Activated T-helper 1 cell treated with anti-CD3 and anti-CD28 coated beads, Interleukin-12 subunit alpha, Interleukin-12 subunit beta, Interleukin-2, Interleukin-4 antibody, amounts not matched to agents 30 ng/mL and 10 ng/mL and 1 ng/mL, durations not matched to agents 14 hours and 24 hours and 36 hours (primary cell): ENCODE measurements around the gene CCND3. TPM values are rescaled to one million over a fixed set of nuclear protein-coding genes. Genes with fewer than 3 reads are reported as not detected.
"Not testable (repeated sequence)": the region's sequence is repeated elsewhere in the genome, so short reads cannot be mapped to it uniquely, and the experiment has no call there.

Experiments used
- DNase-seq: peaks from one replicate; pipeline ENCODE4 v3.0.0; 2021; ENCODE audit warnings: low spot score
- H3K27ac Mint-ChIP-seq: one replicate; pipeline ENCODE4 v1.8.0; 2021; ENCODE audit warnings: mild to moderate bottlenecking, mixed read lengths
- H3K27me3 Mint-ChIP-seq: one replicate; pipeline ENCODE4 v1.8.0; 2022; ENCODE audit warnings: mild to moderate bottlenecking, moderate library complexity, mixed read lengths; ENCODE audit not compliant: insufficient read depth
- H3K36me3 Mint-ChIP-seq: one replicate; pipeline ENCODE4 v1.8.0; 2021; ENCODE audit warnings: low read depth, mixed read lengths
- H3K4me1 Mint-ChIP-seq: one replicate; pipeline ENCODE4 v1.8.0; 2021; ENCODE audit warnings: low read depth, mixed read lengths
- H3K4me3 Mint-ChIP-seq: one replicate; pipeline ENCODE4 v1.8.0; 2021; ENCODE audit warnings: mild to moderate bottlenecking, moderate library complexity, mixed read lengths
- H3K9me3 Mint-ChIP-seq: one replicate; pipeline ENCODE4 v1.8.0; 2021; ENCODE audit warnings: mixed read lengths
- intact Hi-C: fragments of 100-400 bp; cut with micrococcal nuclease; formaldehyde crosslinking; loops from one replicate; pipeline ENCODE4 v1.15.1; 2024
- total RNA-seq: library from RNA; stranded (reverse); gene quantifications from 2 replicates; pipeline ENCODE4 v1.2.3, GENCODE V29; 2022

The CCND3 gene
- total RNA-seq, 1 donor from 2014 or later, result 351 TPM

DNA sequence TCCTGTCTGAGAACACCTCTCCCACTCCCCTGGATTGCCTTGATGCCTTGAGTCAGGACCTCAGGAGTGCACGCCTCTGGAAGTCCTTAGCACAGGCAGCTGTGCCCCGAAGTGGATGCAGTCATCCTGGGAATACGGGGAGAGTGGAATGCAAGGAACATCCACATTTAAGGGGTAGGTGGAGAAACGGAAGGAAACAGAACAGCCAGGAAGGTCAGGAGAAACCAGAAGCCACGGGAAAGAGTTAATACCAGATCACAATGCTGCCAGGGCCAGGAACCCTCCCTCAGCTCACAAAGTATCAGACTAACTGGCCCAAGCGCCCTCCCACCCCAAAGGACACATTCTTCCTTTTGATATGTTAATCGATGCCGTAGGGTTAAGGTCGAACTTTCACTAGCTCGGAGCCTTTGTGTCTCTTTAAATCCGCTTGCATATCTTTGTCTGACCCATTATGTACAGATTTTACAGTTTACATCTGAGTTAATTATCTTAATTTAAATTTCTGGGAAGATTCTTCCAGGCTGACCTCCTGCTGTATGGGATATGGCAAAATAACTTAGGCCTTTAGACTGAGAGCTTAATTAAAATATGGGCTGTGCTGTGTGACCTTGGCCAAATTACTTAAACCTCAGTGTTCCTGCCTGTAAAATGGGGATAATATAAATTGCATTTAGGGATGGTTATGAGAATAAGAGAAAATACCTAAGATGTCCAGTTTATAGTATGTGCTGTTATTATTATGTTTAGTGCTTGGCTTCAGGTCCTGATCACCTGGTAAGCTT lies 24.0 kb upstream of the CCND3 start:
- intact Hi-C loops, result no loop called here
- Mint-ChIP-seq H3K4me3 (no peak overlapping the region), H3K36me3 (peaks cover 12% of the 10 kb centered on the region), H3K9me3 (no peaks in the 10 kb centered on the region), H3K27me3 (no peaks in the 10 kb centered on the region), H3K4me1 (peaks cover 51% of the 10 kb centered on the region), H3K27ac (no peak overlapping the region)
- DNase-seq, result no peak

DNA sequence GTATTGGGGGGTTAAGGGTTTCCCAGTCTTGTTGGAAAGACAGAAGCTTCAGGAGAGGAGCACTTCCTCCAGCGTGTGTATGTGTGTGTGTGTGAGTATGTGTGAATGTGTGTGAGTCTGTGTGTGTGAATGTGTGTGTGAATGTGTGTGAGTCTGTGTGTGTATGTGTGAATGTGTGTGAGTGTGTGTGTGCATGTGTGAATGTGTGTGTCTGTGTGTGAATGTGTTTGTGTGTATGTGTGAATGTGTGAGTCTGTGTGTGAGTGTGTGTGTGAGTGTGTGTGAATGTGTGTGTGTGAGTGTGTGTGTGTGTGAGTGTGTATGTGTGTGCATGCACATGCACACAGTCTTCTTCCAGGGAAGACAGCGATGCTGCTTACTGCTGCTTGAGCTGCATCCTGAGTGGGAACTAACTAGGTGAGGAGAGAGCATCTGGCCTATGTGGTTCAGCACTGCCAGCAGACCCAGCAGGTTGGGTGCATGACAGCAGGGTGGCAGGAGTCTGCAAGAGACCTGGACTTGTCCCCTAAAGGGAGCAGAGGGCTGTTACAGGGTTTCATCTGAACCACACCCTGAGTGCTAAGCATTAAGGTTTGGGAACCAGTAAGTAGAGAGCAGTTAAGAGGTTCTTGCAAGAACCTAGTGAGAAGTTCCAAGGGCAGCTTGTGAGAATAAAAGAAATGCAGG lies 22.7 kb upstream of the CCND3 start:
- H3K36me3 Mint-ChIP-seq, result peaks cover 11% of the 10 kb centered on the region
- no peaks in the 10 kb centered on the region for H3K27me3 Mint-ChIP-seq
- H3K9me3 Mint-ChIP-seq, result no peaks in the 10 kb centered on the region
- no peak overlapping the region for H3K4me3 Mint-ChIP-seq
- DNase-seq, result no peak
- intact Hi-C loops, result no loop called here
- H3K27ac Mint-ChIP-seq, result peak overlapping the region; percentile 1
- H3K4me1 Mint-ChIP-seq, result peaks cover 46% of the 10 kb centered on the region

DNA sequence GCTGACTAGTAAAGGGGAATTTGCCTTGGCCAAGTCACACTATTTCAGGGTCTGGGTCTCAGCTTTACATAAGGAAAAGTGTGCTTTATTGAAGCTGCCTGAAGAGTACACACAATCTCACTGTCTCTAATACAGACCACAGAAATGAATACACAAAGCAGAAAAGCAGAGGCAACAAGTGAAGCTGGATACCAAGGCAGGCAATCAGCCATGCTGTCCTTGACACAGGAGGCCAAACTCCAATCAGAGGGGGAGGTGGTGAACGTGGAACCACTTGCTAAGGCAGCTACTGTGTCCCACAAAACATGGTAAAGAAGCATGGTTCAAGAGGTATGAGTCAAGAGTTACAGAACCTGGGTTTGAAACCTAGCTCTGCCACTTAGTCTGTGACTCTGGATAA lies 21.8 kb upstream of the CCND3 start:
- Mint-ChIP-seq H3K4me3 (no peak overlapping the region), H3K27ac (no peak overlapping the region), H3K27me3 (no peaks in the 10 kb centered on the region), H3K9me3 (peaks cover 9% of the 10 kb centered on the region), H3K4me1 (peaks cover 55% of the 10 kb centered on the region), H3K36me3 (peaks cover 15% of the 10 kb centered on the region)
- DNase-seq, result no peak
- intact Hi-C loops, result no loop called here

DNA sequence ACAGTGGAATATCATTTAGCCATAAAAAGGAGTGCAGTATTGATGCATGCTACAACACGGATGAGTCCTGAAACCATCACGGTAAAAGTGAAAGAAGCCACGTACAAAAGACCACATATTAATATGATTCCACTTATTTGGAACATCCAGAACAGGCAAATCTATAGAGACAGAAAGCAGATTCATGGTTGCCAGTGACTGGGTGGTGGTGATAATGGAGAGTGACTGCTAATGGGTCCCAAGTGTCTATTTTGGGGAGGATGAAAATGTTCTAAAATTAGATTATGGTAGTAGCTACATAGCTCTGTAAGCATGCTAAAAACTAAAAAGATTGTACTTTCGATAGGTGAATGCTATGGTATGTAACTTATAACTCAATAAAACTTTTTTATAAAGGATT lies 18.4 kb upstream of the CCND3 start:
- Mint-ChIP-seq H3K27me3 (no peaks in the 10 kb centered on the region), H3K4me3 (peak overlapping the region; percentile 4), H3K4me1 (peaks cover 39% of the 10 kb centered on the region), H3K27ac (no peak overlapping the region), H3K9me3 (peaks cover 9% of the 10 kb centered on the region), H3K36me3 (peaks cover 16% of the 10 kb centered on the region)
- DNase-seq, result no peak
- intact Hi-C loops, result no loop called here

DNA sequence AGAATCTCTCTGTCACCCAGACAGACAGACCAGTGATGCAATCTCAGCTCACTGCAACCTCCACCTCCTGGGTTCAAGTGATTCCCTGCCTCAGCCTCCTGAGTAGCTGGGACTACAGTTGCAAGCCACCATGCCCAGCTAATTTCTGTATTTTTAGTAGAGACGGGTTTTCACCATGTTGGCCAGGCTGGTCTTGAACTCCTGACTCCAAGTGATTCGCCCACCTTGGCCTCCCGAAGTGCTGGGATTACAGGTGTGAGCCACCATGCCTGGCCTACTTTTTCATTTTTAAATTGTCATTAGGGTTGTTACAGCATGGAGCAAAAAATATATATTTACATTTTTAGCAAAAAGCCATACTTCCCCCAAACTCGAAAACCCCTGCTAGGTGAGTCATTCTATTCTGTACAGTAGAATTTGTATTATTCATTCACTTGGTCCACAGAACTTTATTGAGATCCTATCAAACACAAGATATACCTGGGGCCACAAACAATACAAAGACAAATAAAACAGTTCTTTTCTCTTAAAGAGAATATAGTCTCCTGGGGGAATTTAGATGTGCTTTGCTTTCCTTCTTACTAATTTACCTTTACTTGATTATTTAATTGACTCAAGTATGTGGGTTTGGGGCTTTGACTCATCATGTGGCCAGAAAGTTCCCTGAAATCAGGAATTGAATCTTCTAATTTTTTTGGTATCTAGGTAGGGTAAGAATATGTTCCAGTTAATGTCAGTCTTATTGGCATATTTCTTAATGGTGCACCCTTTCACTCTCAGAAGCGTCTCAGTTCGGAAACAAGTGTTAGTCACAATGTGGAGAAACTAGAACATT lies 16.6 kb upstream of the CCND3 start:
- Mint-ChIP-seq H3K4me3 (peak overlapping the region; percentile 29), H3K9me3 (peaks cover 9% of the 10 kb centered on the region), H3K4me1 (peaks cover 26% of the 10 kb centered on the region), H3K36me3 (peaks cover 13% of the 10 kb centered on the region), H3K27ac (peak overlapping the region; percentile 88), H3K27me3 (no peaks in the 10 kb centered on the region)
- DNase-seq, result no peak
- intact Hi-C loops, result loop anchor here (1.0 to 2.0 kb wide), 8 partner anchors 12 to 86 kb away; no protein-coding TSS in a partner anchor

DNA sequence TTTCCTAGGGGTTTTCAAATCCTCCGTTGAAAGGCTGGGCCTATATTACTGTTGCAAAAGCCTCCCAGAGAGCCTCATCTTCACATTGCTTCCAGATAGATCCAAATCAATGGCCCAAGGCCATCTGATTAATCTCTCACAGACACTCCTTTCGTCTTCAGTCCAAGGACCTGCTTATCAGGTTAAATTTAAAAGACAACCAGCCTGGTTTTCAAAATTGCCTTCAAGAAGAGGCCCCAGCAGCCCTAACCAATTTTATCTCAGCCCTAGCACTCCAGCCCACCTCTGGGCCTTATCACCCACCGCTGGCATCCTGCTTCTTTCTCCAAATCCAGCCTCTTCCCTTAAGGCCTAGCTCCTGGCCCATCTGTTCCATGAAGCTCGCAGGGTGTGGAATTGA lies 15.5 kb upstream of the CCND3 start:
- Mint-ChIP-seq H3K36me3 (peaks cover 12% of the 10 kb centered on the region), H3K27me3 (no peaks in the 10 kb centered on the region), H3K4me3 (no peak overlapping the region), H3K4me1 (peaks cover 21% of the 10 kb centered on the region), H3K27ac (peak overlapping the region; percentile 2), H3K9me3 (peaks cover 9% of the 10 kb centered on the region)
- intact Hi-C loops, result no loop called here
- no peak for DNase-seq

DNA sequence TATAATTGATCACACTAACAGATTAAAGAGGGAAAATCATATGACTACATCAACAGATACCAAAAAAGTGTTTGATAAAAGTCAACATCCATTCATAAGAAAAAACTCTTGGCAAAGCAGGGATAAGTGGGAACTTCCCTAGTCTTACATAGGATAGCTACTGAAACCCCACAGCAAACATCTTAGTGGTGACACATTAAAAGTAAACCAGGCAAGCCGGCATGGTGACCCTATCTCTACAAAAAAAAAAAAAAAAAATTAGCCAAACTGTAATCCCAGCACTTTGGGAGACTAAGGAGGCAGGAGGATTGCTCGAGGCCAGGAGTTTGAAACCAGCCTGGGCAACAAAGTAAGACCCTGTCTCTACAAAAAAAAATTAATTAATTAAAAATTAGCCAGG lies 13.8 kb upstream of the CCND3 start:
- Mint-ChIP-seq H3K27ac (no peak overlapping the region), H3K4me1 (peaks cover 15% of the 10 kb centered on the region), H3K4me3 (no peak overlapping the region), H3K9me3 (peaks cover 9% of the 10 kb centered on the region), H3K36me3 (peaks cover 10% of the 10 kb centered on the region), H3K27me3 (no peaks in the 10 kb centered on the region)
- intact Hi-C loops, result no loop called here
- no peak for DNase-seq

DNA sequence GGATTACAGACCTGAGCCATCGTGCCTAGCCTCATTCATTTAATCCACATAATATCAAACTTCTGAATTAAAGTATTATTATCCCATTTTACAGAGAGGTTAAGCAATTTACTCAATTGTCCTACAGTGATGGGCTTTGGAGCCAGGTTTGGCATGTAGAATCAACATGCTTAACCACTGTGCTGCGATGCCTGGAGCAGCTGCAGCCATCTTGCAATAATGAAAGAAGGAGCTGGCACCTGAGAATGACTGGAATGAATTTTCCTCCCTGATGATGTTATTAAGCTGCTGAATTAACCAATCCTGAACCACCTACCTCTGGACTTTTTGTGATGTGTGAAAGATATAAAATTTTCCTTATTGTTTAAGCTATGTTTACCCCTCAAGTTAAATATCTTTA lies 13.1 kb upstream of the CCND3 start:
- Mint-ChIP-seq H3K9me3 (peaks cover 9% of the 10 kb centered on the region), H3K4me1 (peaks cover 15% of the 10 kb centered on the region), H3K4me3 (no peak overlapping the region), H3K27ac (no peak overlapping the region), H3K36me3 (peaks cover 12% of the 10 kb centered on the region), H3K27me3 (no peaks in the 10 kb centered on the region)
- intact Hi-C loops, result no loop called here
- DNase-seq, result no peak

DNA sequence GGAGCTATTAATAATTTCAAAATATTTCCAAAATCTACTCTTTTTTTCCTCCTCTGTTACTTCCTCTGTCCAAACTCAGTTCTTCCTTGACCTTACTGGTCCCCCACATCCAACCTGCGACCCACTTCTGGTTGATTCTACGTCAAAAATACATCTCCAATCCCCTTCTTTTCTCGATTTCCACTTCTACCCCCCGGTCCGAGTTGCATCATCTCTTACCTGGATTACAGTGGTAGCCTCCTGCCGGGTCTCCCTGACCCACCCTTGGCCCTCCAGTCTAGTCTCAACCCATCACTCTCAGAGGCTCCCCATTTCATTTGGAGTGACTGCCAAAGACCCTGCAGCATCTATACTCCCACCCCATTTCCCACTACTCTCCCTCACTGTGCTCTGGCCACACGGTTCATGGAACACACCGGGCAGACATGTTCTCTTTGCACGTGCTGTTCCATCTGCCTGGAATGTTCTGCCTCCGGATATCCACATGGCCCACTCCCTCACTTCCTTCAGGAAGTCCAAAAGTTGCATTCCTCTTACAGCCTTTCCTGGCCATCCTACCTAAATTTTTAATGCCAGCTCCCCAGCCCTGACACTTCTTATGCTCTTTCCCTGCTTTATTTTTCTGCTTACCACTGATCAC lies 6.1 kb upstream of the CCND3 start:
- peaks cover 7% of the 10 kb centered on the region for H3K36me3 Mint-ChIP-seq
- peak overlapping the region; percentile 13 for H3K27ac Mint-ChIP-seq
- no peaks in the 10 kb centered on the region for H3K9me3 Mint-ChIP-seq
- no peak overlapping the region for H3K4me3 Mint-ChIP-seq
- intact Hi-C loops, result no loop called here
- peaks cover 11% of the 10 kb centered on the region for H3K4me1 Mint-ChIP-seq
- H3K27me3 Mint-ChIP-seq, result no peaks in the 10 kb centered on the region
- DNase-seq, result no peak

DNA sequence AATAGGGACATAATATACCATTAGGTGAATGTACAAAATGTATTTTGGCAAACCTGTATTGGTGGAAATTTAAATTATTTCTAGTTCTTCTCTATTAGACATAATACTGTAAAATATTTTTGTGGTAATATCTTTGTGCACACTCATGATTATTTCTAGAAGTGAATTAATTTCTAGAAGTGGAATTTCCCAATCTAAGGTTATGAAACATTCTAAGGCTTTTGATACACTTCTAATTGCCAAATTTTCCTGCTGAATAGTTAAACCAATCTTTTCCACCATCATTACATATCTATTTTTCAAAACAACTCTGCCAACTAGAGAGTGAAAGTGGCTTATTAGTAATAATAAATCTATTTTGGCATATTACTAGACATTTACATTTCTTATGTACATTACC lies 1.8 kb upstream of the CCND3 start:
- Mint-ChIP-seq H3K9me3 (no peaks in the 10 kb centered on the region), H3K27me3 (no peaks in the 10 kb centered on the region), H3K4me3 (no peak overlapping the region), H3K27ac (no peak overlapping the region), H3K36me3 (peaks cover 15% of the 10 kb centered on the region), H3K4me1 (peaks cover 34% of the 10 kb centered on the region)
- intact Hi-C loops, result loop anchor here (5.0 kb wide), 1 partner anchor 871 kb away; the partner anchor contains the start of genes NFYA and OARD1
- DNase-seq, result no peak

DNA sequence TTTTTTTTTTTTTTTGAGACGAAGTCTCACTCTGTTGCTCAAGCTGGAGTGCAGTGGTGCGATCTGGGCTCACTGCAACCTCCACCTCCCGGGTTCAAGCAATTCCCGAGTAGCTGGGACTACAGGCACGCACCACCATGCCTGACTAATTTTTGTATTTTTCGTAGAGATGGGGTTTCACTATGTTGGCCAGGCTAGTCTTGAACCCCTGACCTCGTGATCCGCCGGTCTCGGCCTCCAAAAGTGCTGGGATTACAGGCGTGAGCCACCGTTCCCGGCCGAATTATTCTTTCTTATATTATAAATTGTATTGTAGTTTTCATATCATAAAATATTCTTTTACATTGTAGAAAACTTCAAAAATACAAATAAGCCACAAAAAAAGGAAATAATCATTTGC lies 1.3 kb upstream of the CCND3 start:
- Mint-ChIP-seq H3K4me1 (peaks cover 37% of the 10 kb centered on the region), H3K36me3 (peaks cover 19% of the 10 kb centered on the region), H3K27ac (peak overlapping the region; percentile 90)
- not testable (repeated sequence) for H3K27me3 Mint-ChIP-seq, H3K4me3 Mint-ChIP-seq, H3K9me3 Mint-ChIP-seq, DNase-seq
- intact Hi-C loops, result loop anchor here (1.0 to 5.0 kb wide), 3 partner anchors 15 to 871 kb away; partner anchors contain the start of genes NFYA and OARD1

DNA sequence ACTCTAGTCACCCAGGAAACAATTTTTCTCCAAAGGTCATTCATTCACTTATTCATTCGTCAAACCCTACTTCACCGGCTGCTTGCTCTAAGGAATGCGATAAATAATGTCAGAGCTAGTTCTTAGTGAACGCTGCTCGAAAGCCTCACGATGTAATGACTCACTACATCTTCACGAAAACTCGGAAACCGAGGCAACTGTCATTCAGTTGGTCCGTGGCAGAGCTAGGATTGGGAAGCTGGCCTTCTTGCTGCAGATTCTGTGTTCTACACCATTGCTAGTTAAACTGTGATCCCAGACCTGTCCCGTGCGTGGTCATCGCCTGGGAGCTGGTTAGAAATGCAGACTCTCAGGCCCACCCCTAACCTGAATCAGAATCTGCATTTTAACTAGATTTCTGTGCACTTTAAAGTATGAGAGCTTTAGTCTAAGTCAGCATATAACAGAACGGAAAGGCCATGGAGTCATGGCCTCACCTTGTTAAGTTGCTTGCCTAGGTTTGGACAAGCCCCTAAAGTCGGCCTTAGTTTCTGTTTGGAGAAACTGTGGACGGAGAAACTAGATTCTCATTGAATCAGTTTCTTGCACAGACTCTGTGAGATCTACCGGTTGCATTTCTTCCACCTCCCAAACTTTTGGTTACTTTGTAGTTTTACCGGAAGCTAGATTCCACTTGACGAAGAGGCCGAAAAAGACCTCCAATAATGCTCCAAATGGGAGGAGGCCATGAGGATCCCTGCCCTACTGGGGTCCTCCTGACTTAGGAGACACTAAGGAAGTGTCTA lies 651 bp upstream of the CCND3 start:
- H3K27ac Mint-ChIP-seq, result peak overlapping the region; percentile 90
- peak overlapping the region; percentile 86 for H3K4me3 Mint-ChIP-seq
- intact Hi-C loops, result loop anchor here (1.0 to 5.0 kb wide), 3 partner anchors 16 to 870 kb away; partner anchors contain the start of genes NFYA and OARD1
- H3K9me3 Mint-ChIP-seq, result no peaks in the 10 kb centered on the region
- peaks cover 37% of the 10 kb centered on the region for H3K4me1 Mint-ChIP-seq
- no peaks in the 10 kb centered on the region for H3K27me3 Mint-ChIP-seq
- no peak for DNase-seq
- H3K36me3 Mint-ChIP-seq, result peaks cover 25% of the 10 kb centered on the region
